A549 (cell line): ENCODE measurements around the gene TOX2. TPM values are rescaled to one million over a fixed set of nuclear protein-coding genes. Genes with fewer than 3 reads are reported as not detected.

Source experiments
- ATAC-seq, 2 experiments: fragments of 200-7000 bp in 1 of 2; fragments of >200 bp in 1 of 2; cut with Nextera tagmentation in 1 of 2; cut with Tn5 transposase in 1 of 2; 3 replicates each; pipeline versions ENCODE4 v1.8.0 to v1.9.1; 2018 to 2020; ENCODE audit warnings: mild to moderate bottlenecking in 1 of 2, moderate library complexity in 1 of 2
- CTCF ChIA-PET: fragments of 300-600 bp; sonication (Branson Sonifier 250); formaldehyde crosslinking; extraction: SDS; loops from one replicate; lab custom pipeline; 2021; ENCODE audit warnings: antibody characterized with exemption, inconsistent platforms; lab: Yijun Ruan, JAX
- POLR2A ChIA-PET: fragments of 350-600 bp; formaldehyde crosslinking; extraction: SDS; loops from one replicate; lab custom pipeline; 2021; ENCODE audit warnings: antibody characterized with exemption, inconsistent platforms; lab: Yijun Ruan, JAX
- DNase-seq, 2 experiments: peaks; one replicate each; pipeline versions ENCODE4 v3.0.0 to v3.0.0-alpha.2; 2011 to 2016; ENCODE audit warnings: low read depth in 1 of 2, low spot score in 1 of 2
- FAIRE-seq: peaks from 2 replicates; lab custom pipeline; 2011; peaks lifted over from hg19 to GRCh38; lab: Jason Lieb, UNC
- H3K27ac ChIP-seq, 2 experiments: fragments of >200 bp; sonication (Bioruptor Twin); formaldehyde crosslinking; 3 replicates each; pipeline ENCODE4 v1.5.1; 2016 to 2017
- H3K4me1 ChIP-seq: fragments of >200 bp; sonication (Bioruptor Twin); formaldehyde crosslinking; 3 replicates; pipeline ENCODE4 v1.6.1; 2016
- H3K4me2 ChIP-seq: fragments of >200 bp; sonication (Bioruptor Twin); formaldehyde crosslinking; 3 replicates; pipeline ENCODE4 v1.6.1; 2016
- H3K4me3 ChIP-seq: fragments of >200 bp; sonication (Bioruptor Twin); formaldehyde crosslinking; 3 replicates; pipeline ENCODE4 v1.5.1; 2016
- H3K9me3 ChIP-seq: fragments of >200 bp; sonication (Bioruptor Twin); formaldehyde crosslinking; 3 replicates; pipeline ENCODE4 v1.6.1; 2016
- BCL3 ChIP-seq: fragments of >200 bp; sonication (Bioruptor Twin); formaldehyde crosslinking; IDR thresholded peaks from 3 replicates; pipeline ENCODE4 v1.6.1; 2016
- CHD4 ChIP-seq: fragments of 200-600 bp; sonication (generic); IDR thresholded peaks from 2 replicates; pipeline ENCODE4 v1.6.1; 2016; ENCODE audit warnings: antibody characterized with exemption, mild to moderate bottlenecking, borderline replicate concordance
- E2F6 ChIP-seq: IDR thresholded peaks from 2 replicates; pipeline ENCODE4 v1.6.1; 2012; ENCODE audit warnings: low read depth, borderline replicate concordance
- EHF ChIP-seq: fragments of 250-450 bp; sonication (Bioruptor Pico); IDR thresholded peaks from 2 replicates; pipeline ENCODE4 v1.5.0; 2020; ENCODE audit warnings: mild to moderate bottlenecking
- ELK1 ChIP-seq: fragments of 150-350 bp; IDR thresholded peaks from 2 replicates; pipeline ENCODE4 v1.6.1; 2014; ENCODE audit warnings: low read depth, mild to moderate bottlenecking, low read length
- ESRRA ChIP-seq: fragments of 150-350 bp; IDR thresholded peaks from 2 replicates; pipeline ENCODE4 v1.6.1; 2014; ENCODE audit warnings: mild to moderate bottlenecking, low read length, borderline replicate concordance
- FOSL2 ChIP-seq, 2 experiments: fragments of 450-650 bp in 1 of 2; fragments of >200 bp in 1 of 2; sonication (Bioruptor Twin) in 1 of 2; formaldehyde crosslinking; IDR thresholded peaks; 2 replicates each; pipeline versions ENCODE4 v1.5.0 to v1.6.1; 2016 to 2020; ENCODE audit warnings: mild to moderate bottlenecking in 1 of 2, moderate library complexity in 1 of 2
- FOXS1 ChIP-seq: fragments of 250-450 bp; sonication (Bioruptor Pico); IDR thresholded peaks from 2 replicates; pipeline ENCODE4 v1.5.0; 2020; ENCODE audit warnings: mild to moderate bottlenecking, moderate library complexity
- HDAC2 ChIP-seq: fragments of 200-600 bp; sonication (generic); IDR thresholded peaks from 2 replicates; pipeline ENCODE4 v1.6.1; 2016
- HEYL ChIP-seq: fragments of 250-450 bp; sonication (Bioruptor Pico); IDR thresholded peaks from 2 replicates; pipeline ENCODE4 v1.8.0; 2021; ENCODE audit warnings: mild to moderate bottlenecking, moderate library complexity
- HOXB5 ChIP-seq: fragments of 250-450 bp; sonication (Bioruptor Pico); IDR thresholded peaks from 2 replicates; pipeline ENCODE4 v1.5.0; 2020; ENCODE audit warnings: mild to moderate bottlenecking, moderate library complexity
- JUN ChIP-seq, 2 experiments: fragments of >200 bp; sonication (Bioruptor Twin); formaldehyde crosslinking; IDR thresholded peaks; 2 replicates in 1 of 2; 3 replicates in 1 of 2; pipeline ENCODE4 v1.6.1; 2016 to 2017
- JUNB ChIP-seq: fragments of >200 bp; sonication (Bioruptor Twin); formaldehyde crosslinking; IDR thresholded peaks from 2 replicates; pipeline ENCODE4 v1.6.1; 2016
- KDM1A ChIP-seq: fragments of 200-600 bp; sonication (generic); IDR thresholded peaks from 2 replicates; pipeline ENCODE4 v1.6.1; 2016; ENCODE audit warnings: low read depth, mild to moderate bottlenecking
- KDM5A ChIP-seq: fragments of 200-600 bp; sonication (generic); IDR thresholded peaks from 2 replicates; pipeline ENCODE4 v1.6.1; 2016; ENCODE audit warnings: antibody characterized with exemption, mild to moderate bottlenecking
- MAZ ChIP-seq: fragments of 150-350 bp; IDR thresholded peaks from 2 replicates; pipeline ENCODE4 v1.6.1; 2014; ENCODE audit warnings: antibody characterized with exemption, low read depth, low read length, borderline replicate concordance
- MYC ChIP-seq: IDR thresholded peaks from 2 replicates; pipeline ENCODE4 v1.6.1; 2012; ENCODE audit warnings: mild to moderate bottlenecking, inconsistent platforms, low read length, improper control_type of control experiment, borderline replicate concordance
- PHF8 ChIP-seq: fragments of 200-600 bp; sonication (generic); IDR thresholded peaks from 2 replicates; pipeline ENCODE4 v1.6.1; 2016; ENCODE audit warnings: low read depth, mild to moderate bottlenecking, antibody characterized with exemption, moderate library complexity, borderline replicate concordance
- REST ChIP-seq: fragments of 200-600 bp; sonication (generic); IDR thresholded peaks from 2 replicates; pipeline ENCODE4 v1.6.1; 2016; ENCODE audit warnings: antibody characterized with exemption, mild to moderate bottlenecking, moderate library complexity
- RFX5 ChIP-seq: fragments of 450-650 bp; IDR thresholded peaks from 2 replicates; pipeline ENCODE4 v1.7.1; 2014; ENCODE audit warnings: antibody characterized with exemption, mild to moderate bottlenecking, moderate library complexity
- RNF2 ChIP-seq: fragments of 200-600 bp; sonication (generic); IDR thresholded peaks from 2 replicates; pipeline ENCODE4 v1.6.1; 2016; ENCODE audit warnings: low read depth, mild to moderate bottlenecking, antibody characterized with exemption, moderate library complexity, borderline replicate concordance
- SMC3 ChIP-seq: fragments of >200 bp; sonication (Bioruptor Twin); formaldehyde crosslinking; IDR thresholded peaks from 3 replicates; pipeline ENCODE4 v1.6.1; 2018; ENCODE audit warnings: inconsistent platforms
- TP53 ChIP-seq: fragments of 250-450 bp; sonication (Bioruptor Pico); IDR thresholded peaks from 2 replicates; pipeline ENCODE4 v1.5.0; 2021; ENCODE audit warnings: mild to moderate bottlenecking, moderate library complexity
- USF2 ChIP-seq: fragments of 450-650 bp; IDR thresholded peaks from 2 replicates; pipeline ENCODE4 v1.6.1; 2014; ENCODE audit warnings: antibody characterized with exemption
- ZFP36 ChIP-seq: fragments of 450-650 bp; IDR thresholded peaks from 2 replicates; pipeline ENCODE4 v1.6.1; 2014; ENCODE audit warnings: borderline replicate concordance; ENCODE audit not compliant: partially characterized antibody
- WGBS: methylation state at CpG from one replicate; pipeline ENCODE4 v1.1.6; 2017; ENCODE audit errors: missing lambda C conversion rate; 5-methylcytosine and 5-hydroxymethylcytosine counted together
- polyA plus RNA-seq, 4 experiments: library from polyadenylated mRNA; depleted of rRNA in 3 of 4; stranded (reverse); fragments of >200 nt; fragmentation: RNase III in 1 of 4; extraction: RNeasy Plus Mini Kit Qiagen cat#74134 plus additional on column Dnase treatment in 1 of 4; gene quantifications; 2 replicates in 3 of 4; 3 replicates in 1 of 4; pipeline ENCODE4 v1.2.3, GENCODE V29; 2011 to 2017
- TF ChIP-seq, protein P1 (sequence below): IDR thresholded peaks from 2 replicates; pipeline ENCODE4 v1.6.1; 2012
- TF ChIP-seq, protein P2 (sequence below): IDR thresholded peaks from 2 replicates; pipeline ENCODE4 v1.6.1; 2012

Gene TOX2
- polyA plus RNA-seq, 2 of the 4 experiments (the other 2 are of a cell fraction): 2.5 to 5.3 TPM

DNA sequence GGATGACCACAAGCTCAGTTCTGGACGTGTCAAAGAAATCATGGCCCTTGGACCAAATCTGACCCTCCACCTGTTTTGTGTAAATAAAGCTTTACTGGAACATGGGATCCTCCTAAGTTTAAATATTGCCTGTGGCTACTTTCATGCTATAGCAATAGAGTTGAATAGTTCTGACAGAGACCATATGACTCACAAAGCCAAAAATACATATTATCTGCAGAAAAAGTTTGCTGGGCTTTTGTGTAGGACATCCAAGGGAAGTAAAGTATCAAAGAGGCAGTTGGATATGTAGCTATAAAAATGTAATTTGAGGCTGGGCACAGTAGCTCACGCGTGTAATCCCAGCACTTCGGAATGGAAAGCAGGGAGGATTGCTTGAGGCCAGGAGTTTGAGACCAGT lies 78.9 kb downstream of the TOX2 start:
- CTCF ChIA-PET: interaction anchor here (1.3 to 2.4 kb wide), 3 partner anchors 10 to 455 kb away, joined by 3 to 13 read pairs (median 3); no protein-coding TSS in a partner anchor
- WGBS: 88% methylated on average over 4 of the region's 4 CpGs
- no peak for FAIRE-seq
- Histone ChIP-seq H3K4me3 (no peak overlapping the region), H3K27ac (no peak overlapping the region), H3K4me1 (peaks cover 1% of the 10 kb centered on the region; the same call in 1 of the 3 replicates), H3K4me2 (no peak overlapping the region), H3K9me3 (no peaks in the 10 kb centered on the region)
- no peak for ATAC-seq
- DNase-seq: no peak
- TF ChIP-seq USF2 (no peak), ELK1 (no peak), MYC (no peak), HEYL (CRISPR knock-in tag) (no peak), EHF (CRISPR knock-in tag) (no peak), FOXS1 (CRISPR knock-in tag) (no peak), HOXB5 (CRISPR knock-in tag) (no peak), FOSL2 (IDR thresholded peaks at IDR 0.05) (no peak), FOSL2 (CRISPR knock-in tag; IDR thresholded peaks at IDR 0.05) (no peak), TP53 (CRISPR knock-in tag) (no peak), REST (no peak), CHD4 (no peak), BCL3 (no peak), ZFP36 (no peak), JUNB (no peak), HDAC2 (no peak), SMC3 (no peak)
- POLR2A ChIA-PET: no interaction called here

DNA sequence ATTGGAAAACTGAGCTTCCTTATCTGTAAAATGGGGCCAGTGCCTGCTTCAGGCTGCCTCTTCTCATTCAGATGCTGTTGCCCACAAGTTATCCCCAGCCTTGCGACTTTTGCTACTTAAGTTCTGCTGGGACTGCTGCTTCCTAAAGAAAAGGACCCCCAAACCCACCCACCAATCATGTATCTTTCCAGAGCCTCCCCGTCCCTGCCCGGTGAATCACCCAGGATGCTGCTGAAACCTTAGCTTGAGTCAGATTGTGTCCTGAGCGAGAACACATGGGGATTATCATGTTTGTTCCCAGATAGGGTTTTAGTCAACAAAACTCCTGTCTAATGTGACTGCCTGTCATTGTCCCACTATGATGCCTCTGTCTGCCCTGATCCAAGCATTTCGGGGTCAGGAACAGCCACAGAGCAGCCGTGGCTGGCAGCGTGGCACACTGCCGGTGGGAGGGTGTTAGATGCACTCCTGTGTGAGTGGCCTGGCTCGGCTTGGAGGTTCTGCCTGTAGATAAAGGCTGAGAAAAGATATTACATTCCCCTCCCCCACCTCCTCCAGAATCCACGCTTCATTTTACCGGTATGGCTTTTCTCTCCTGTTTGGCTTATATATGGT lies 79.9 kb downstream of the TOX2 start:
- no peak for FAIRE-seq
- CTCF ChIA-PET: interaction anchor here (1.0 to 2.4 kb wide), 3 partner anchors 11 to 86 kb away, joined by 3 to 13 read pairs (median 3); no protein-coding TSS in a partner anchor
- no peak for DNase-seq
- Histone ChIP-seq H3K4me2 (no peak overlapping the region), H3K9me3 (no peaks in the 10 kb centered on the region), H3K4me1 (no peaks in the 10 kb centered on the region), H3K4me3 (no peak overlapping the region), H3K27ac (no peak overlapping the region)
- 79% methylated on average over 11 of the region's 11 CpGs for WGBS
- POLR2A ChIA-PET: no interaction called here
- ATAC-seq: no peak
- no peak for TF ChIP-seq JUN (IDR thresholded peaks at IDR 0.05)
- TF ChIP-seq SMC3: no peak
- no peak for TF ChIP-seq KDM5A
- no peak for TF ChIP-seq ESRRA
- no peak for TF ChIP-seq HEYL (CRISPR knock-in tag)
- no peak for TF ChIP-seq TP53 (CRISPR knock-in tag)
- no peak for TF ChIP-seq RNF2
- TF ChIP-seq, protein P1, sequence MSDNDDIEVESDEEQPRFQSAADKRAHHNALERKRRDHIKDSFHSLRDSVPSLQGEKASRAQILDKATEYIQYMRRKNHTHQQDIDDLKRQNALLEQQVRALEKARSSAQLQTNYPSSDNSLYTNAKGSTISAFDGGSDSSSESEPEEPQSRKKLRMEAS: no peak
- no peak for TF ChIP-seq RFX5
- TF ChIP-seq KDM1A: no peak
- no peak for TF ChIP-seq PHF8
- TF ChIP-seq MAZ: no peak
- TF ChIP-seq HOXB5 (CRISPR knock-in tag): no peak
- TF ChIP-seq, protein P2, sequence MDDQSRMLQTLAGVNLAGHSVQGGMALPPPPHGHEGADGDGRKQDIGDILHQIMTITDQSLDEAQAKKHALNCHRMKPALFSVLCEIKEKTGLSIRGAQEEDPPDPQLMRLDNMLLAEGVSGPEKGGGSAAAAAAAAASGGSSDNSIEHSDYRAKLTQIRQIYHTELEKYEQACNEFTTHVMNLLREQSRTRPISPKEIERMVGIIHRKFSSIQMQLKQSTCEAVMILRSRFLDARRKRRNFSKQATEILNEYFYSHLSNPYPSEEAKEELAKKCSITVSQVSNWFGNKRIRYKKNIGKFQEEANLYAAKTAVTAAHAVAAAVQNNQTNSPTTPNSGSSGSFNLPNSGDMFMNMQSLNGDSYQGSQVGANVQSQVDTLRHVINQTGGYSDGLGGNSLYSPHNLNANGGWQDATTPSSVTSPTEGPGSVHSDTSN: no peak
- TF ChIP-seq E2F6: no peak
